ENCODE measurements around the gene IKZF1.

Gene IKZF1

DNA sequence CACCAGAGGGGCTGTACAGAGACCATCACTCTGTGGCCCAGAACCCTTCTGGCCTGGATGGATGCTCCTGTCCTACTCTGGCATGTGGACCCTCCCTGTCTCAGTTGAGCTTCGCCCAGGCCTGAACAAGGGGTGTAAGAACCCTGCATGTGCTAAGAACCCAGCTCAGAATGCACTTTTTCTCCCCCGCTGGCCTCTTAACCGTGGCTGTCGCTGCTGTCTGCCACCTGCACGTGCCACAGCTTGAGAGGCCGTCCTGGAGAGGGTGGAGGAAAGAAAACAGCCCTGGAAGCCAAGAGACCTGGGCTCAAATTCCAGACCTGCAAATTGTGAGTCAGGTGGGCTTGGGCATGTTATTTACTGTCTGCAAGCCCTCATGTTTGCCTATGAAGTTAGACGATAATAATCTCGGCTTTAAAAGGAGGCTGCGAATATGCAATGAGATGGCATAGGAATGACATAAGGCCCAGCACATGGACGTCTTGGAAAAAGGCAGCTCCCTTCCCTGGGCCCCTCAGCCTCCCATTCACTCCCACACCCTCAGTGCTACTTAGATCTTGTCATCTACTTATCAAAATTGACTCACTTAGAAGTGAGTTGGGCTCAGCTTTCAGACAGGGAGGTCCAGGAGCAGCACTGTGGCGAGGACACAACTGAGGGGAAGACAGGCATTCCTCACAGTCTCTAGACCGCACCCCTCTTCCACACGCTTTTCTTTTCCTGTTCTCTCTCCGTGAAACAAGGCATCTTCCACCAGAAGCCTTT, 114.2 kb downstream of the IKZF1 start:
- DNase-seq: no peak

DNA sequence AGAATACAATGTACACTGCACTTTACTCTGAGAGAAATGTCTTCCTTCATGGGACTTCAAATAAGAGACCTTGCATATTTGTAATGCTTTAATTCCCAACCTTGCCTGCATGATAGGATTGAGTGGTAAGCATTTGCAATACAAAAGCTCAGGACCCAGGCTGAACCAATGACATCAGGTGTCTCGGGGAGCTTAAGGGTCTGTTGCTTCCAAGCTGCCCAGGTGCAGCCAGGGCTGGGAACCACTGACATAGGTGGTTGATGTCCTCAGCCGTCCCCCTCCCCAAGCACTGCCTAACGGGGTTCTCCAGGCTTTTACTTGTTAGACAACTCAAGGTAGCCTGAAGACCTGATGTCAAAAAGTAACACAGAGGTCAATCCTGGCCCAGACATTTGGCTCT, 116.5 kb downstream of the IKZF1 start:
- no peak for DNase-seq

DNA sequence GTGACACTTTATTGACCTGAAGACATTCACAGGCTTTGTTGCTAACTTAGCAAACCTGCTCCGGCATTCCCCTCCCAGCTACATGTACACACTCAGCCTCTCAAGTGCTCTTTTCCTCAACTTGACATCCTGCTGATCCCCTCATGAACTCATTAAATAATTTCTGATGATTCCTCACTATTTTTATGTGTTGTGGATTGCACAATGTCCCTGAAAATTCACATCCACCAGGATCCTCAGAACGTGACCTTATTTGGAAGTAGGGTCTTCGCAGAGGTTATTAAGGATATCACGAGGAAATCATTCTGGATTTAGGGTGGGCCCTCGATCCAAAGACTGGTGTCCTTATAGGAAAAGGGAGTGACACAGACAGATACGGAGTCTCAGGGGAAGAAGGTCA, 118.3 kb downstream of the IKZF1 start:
- no peak for DNase-seq

DNA sequence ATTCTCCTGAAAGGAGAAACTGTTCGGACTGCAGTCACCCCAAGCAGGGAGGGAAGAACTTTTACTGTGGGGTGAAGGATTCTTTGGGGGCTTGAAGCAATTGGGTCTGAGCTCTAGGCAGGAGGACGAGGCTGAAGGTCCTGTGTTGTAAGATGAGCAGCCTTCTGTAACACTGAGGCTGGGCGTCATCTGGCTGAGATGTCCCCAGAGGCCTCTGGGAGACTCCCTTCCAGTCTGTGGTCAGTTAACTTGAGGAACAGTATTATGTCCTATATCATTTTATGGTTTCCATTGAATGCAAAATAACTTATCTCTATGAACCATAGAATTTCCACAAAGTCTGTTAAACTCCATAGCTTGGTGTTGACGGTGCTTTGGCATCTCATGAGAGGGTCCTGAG, 119.3 kb downstream of the IKZF1 start:
- no peak for DNase-seq

DNA sequence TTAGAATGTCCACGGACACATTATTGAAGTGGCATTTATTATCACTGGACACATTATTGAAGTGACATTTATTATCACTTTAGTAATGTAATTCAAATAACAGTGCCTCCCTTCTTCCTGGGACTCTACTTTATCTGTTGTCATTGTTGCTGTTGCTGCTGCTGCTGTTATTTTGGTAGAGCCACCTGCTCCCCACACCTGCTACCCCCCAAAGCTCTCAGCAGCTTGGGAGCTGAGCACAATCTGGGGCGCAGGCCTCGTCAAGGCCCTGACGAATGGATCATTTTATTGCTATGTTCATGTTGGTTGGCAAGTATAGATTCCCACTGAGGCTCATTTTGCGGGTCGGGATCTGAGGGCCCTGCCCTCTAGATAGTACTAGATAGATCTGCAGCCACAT, 120.8 kb downstream of the IKZF1 start:
- DNase-seq: no peak

DNA sequence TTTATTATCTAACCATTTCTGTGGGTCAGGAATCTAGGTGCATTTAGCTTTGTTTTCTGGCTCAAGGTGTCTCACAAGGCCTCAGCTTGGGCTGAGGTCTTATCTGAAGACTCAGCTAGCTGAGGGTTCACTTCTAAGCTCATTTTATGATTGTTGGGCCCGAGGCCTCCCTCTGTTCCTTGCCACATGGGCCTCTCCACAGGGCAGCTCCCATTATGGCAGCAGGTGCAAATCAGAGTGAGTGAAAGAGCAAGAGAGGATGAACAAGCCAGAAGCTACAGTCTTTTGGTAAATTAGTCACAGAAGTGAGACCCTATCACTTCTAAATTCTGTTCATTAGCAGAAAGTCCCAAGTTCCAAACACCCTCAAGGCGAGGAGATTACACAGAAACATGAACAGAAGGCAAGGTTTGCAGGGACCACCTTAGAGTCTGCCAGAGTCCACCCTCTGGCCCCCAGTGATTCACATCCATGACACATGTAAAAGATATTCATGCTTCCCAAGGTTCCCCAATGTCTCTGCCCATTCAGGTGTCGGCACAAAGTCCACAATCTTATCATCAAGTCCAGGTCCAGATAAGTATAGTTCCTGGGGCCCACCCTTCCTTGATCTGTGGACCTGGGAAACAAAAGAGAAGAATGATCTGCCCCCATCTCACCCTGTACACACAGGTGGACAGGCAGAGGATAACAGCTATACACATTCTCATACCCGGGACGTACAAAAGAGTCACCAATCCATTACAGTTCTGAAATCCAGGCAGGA, 121.9 kb downstream of the IKZF1 start:
- no peak for DNase-seq

DNA sequence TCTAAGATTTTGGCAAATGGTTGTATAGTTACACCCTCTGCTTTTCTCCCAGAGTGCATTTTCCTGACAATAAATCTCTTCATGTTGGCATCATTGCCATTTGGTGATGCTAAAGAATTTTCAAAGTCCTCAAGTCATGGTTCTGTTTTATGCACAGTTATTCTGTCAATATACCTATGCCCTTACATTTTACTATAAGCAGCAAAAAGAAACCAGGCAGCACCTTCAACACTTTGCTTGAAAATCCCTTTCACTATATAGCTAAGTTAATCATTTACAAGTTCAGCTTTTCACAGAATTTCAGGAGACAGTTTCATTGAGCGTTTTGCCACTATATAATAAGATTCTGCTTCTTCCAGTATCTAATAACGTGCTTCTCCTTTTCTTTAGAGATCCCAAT, 123.0 kb downstream of the IKZF1 start:
- DNase-seq: no peak

DNA sequence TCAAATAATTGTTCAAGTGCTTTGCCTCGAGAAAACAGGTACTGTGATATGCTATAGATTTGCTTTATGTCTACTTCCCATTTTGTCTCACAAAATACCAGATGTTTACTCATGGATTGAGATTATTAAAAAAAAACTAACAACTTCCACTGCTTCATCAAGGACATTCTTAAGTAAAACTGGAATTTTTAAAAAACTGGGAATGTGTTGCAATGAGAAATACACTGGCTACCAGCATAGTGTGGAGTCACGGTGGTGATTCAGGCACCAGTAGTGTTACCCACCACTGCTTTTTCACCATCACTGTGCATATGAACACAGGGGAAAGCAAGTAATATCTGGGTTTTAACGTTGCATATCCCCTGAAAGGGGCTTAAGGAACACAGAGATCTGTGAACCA, 124.4 kb downstream of the IKZF1 start:
- no peak for DNase-seq

DNA sequence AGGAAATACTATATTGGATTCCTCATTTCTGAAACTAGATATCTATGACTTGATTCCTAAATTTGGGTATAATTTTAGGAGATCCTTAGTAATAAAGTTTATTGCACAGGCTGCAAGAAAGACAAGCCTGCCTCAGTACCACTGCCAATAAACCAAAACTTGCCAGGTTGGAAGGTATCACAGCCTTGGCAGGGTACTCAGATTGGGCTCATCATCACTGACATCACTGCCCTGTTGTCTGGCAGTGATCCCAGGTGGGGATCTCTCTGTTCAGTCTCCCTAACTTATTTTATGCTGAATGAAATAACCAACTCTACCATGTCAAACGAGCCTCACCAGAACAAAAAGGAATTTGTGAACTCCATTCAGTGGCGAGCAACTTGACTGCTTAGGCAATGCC, 126.8 kb downstream of the IKZF1 start:
- DNase-seq: no peak

DNA sequence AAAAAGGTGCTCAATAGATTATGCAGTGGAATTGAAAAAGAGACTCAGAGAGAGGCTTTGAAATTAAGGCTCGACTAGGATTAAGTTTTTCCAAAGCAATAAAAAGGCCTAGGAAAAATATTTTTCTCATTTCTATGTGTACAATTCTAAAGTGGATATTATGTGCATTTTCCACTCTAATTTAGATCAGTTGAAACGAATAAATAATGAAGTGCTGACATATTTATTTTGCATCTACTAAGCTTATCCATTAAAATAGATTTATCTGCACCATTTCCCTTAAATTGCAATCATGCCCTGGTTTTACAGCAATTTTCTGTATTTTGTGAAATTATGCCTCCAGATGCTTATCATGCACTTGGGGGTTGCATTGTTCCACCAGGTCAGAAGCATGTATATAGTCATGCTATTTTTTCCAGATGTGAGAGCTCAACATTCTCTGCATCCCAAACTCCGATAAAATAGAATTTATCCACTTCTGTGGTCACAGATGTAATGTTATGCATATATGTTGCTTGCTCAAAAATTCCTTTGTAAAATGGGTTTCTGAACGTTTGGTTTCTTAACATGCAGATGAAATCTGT, 127.3 kb downstream of the IKZF1 start:
- no peak for DNase-seq

DNA sequence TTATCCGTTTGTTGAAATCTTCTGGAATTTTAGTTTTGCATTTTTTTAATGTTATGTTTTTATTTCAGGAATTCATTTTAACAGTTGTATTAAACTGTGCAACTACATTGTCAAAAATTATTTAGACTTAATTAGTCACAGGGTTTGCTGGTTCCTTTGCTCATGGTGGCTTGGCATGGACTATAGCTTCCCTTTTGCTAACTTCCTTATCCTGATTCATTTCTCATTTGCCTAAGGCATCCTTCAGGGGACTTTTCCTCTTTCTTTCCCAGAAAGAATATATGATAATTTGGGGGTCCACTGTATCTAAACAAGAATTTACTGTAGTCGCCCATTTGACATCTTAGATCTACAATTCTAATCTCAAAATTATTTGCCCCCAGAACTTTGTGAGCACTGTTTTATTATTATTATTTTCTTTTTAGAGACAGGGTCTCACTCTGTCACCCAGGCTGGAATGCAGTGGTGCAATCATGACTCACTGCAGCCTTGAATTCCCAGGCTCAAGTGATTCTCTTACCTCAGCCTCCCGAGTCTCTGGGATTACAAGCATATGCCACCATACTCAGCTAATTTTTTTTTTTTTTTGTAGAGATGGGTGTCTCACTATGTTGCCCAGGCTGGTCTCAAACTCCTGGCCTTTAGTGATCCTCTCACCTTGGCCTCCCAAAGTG, 131.8 kb downstream of the IKZF1 start:
- DNase-seq: no peak

DNA sequence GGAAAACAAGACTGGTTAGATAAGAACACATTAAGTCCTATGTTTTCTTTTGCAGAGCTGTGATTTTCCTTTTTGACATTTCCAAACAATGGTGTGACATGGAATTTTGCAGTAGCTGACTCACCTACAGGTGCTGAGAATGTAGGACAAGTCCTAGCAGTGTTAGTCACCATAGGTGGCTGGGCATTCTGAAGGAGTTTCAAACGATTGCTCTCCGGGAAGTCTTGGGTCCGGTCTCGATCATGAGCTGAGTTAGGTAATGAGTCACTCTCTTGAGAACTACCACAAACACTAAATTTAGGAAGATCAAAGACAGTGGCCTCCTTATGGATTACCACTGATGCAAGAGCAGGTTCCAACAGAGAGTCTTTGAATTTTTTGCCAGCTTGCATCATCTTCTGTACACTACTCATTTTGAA, 142.0 kb downstream of the IKZF1 start:
- no peak for DNase-seq

DNA sequence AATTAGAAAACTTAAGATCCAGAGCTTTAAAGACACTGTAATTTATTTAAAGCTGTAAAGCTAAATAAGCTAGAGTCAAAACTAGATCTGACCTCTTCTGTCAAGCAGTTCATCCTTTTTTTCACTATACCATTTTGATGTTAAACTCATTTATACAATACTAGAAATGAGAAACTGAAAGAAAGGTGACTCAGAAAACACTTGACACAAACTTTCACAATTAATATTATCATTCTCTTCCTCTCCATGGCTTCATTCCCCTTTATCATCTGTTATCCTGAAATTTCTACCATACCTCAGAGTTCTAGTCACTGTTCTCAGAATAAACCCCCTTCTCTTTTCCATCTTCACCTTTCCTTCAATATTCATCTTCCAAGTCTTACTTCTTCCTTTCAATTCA, 144.3 kb downstream of the IKZF1 start:
- no peak for DNase-seq

DNA sequence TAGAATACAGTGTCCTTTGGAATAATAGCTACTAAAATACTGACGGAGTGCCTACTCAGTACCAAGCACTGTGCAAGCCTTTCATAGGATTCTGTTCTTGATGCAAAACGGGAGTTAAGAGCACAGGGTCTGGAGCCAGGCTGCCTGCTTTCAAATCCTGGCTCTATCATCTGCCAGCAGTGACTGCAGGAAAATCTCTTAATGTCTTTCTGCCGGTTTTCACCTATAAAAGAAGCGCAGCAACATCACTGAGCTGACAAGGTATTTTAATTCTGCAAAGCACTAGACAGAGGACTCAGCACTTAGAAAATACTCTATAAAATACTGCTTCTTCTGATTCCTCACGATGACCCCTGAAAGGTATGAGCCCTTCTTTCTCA, 145.0 kb downstream of the IKZF1 start:
- DNase-seq: no peak

DNA sequence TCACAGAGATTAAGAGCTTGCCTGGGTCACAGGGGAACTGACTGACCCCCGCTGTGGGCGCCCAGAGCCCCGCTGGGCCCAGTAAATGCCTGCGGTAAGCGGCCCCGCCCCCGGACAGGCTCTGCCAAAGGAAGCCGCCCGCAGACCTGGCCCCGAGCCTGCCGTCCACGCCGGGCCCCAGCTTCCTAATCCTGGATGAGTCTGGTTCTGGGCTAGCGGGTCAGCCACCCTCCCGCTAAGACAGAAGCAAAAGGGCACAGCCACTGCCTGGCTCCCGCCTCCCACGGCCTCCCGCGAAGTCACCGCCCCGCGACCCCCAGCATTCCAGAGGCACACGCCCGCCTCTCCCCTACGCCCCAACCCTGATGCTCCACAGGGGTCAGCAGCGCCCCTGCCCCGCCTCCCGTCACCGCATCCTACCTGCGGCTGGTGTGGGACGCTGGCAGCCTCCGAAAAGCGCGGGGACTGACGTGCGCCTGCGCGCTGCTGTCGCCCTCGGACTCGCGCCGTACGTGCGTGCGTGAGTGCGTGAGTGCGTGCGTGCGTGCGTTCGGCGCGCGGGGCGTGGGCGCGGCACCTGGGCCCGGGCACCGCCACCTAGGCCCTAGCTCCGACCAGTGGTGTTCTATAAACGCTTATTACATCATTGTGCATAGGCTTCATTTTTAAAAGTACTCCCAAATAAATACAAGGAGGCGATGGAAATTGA, 145.5 kb downstream of the IKZF1 start, which contains the start of gene FIGNL1:
Gene FIGNL1, minus strand, starts transcription at position 470 of the 709 bp plus-strand sequence. CDS start 3,063 bp downstream, outside the sequence.
- DNase-seq: peak; percentile 80

DNA sequence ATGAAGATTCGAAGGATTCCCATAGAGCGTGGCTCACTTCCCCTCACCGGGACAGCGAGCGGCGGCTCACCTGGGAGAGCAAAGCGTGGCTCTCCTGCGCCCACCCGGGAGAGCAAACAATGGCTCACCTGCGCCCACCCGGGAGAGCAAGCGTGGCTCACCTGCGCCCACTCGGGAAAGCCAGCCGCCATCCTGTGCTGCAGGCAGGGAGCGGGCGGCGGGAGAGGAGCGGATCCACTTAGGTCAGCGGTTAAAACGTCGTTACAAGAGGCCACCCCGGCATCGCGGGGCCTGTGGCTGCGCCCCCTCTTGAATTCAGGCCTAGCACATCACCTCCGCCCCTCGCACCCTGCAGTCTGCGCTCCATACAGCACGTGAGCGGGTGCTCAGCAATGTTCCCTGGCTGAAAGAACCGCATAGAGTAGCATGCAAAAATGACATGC, 146.1 kb downstream of the IKZF1 start:
- DNase-seq: no peak
